Head of caudate nucleus (tissue), 42 donors: ENCODE measurements around the gene JTB.
A peak's percentile ranks its signal among the peaks of the same experiment; 100 is the strongest.
"Not testable (repeated sequence)": the region's sequence is repeated elsewhere in the genome, so short reads cannot be mapped to it uniquely, and the experiment has no call there.

Experiments used
- DNase-seq, 42 donors: peaks; one replicate each; pipeline versions ENCODE4 v3.0.0 to v3.0.0-alpha.2; 2020 to 2021; ENCODE audit warnings: mixed read lengths in 7 of 42
- intact Hi-C: fragments of 100-400 bp; cut with DNase I; formaldehyde crosslinking; loops from one replicate; pipeline ENCODE4 v1.15.0; 2022

The JTB gene

GRCh38 chr1:153977250-153978240 lies at the start of gene JTB:
Gene JTB (minus strand): TSS chr1:153977674. CDS start chr1:153977252, 422 bp downstream.
- intact Hi-C loops = no loop called here

GRCh38 chr1:154019940-154020339 lies 42.5 kb upstream of the JTB start:
- no peak for DNase-seq
- intact Hi-C loops = no loop called here

More at GRCh38 chr1:153977250-153978240, at the start of gene JTB:
- DNase-seq = peak; percentile 87 to 97 (median 93)

GRCh38 chr1:154019269-154019668 lies 41.8 kb upstream of the JTB start:
- no peak for DNase-seq
- intact Hi-C loops = no loop called here

- intact Hi-C loops = no loop called here
- no peak for DNase-seq
Measured at GRCh38 chr1:154014154-154014907, 36.9 kb upstream of the JTB start.

- intact Hi-C loops = not testable (repeated sequence)
Measured at GRCh38 chr1:154012543-154012942, 35.1 kb upstream of the JTB start.

GRCh38 chr1:154012129-154012528 lies 34.7 kb upstream of the JTB start:
- intact Hi-C loops = no loop called here
- no peak for DNase-seq

More at GRCh38 chr1:154012543-154012942, 35.1 kb upstream of the JTB start:
- peak in 1 of 42 donors; percentile 18 for DNase-seq

DNA sequence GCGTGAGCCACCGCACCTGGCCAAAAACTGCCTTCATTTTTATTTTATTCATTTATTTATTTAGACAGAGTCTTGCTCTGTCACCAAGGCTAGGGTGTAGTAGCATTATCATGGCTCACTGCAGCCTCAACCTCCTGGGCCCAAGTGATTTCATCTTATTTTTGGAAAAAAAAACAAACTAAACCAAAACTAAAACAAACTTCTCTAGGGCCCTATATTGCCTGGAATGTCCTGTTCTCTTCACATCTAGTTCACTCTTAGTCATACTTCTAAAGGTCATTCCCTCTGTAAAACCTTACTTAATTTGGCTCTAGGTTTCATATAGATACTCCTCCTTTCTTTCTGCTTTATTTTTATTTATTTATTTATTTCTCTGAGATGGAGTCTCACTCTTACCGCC lies 28.7 kb upstream of the JTB start:
- DNase-seq = no peak
- intact Hi-C loops = no loop called here

- intact Hi-C loops = no loop called here
- no peak for DNase-seq
Measured at GRCh38 chr1:154000420-154000819, 22.9 kb upstream of the JTB start.

GRCh38 chr1:153996882-153997281 lies 19.4 kb upstream of the JTB start:
- intact Hi-C loops, DNase-seq: not testable (repeated sequence)

DNA sequence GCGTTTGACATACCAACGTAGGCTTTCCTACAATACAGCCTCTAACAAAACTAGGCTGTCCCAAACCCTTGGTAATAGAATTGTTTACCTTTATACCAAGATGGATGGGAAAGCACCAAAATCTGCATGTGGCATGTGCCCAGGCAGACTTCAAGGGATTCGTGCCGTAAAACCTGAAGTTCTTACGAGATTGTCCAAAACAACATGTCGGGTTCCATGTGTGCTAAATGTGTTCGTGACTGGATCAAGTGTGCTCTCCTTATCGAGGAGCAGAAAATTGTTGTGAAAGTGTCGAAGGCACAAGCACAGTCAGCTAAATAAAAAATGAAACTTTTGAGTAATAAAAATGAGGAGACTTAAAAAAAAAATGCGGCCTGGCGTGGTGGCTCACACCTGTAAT lies 18.2 kb upstream of the JTB start:
- intact Hi-C loops = no loop called here
- DNase-seq = no peak

DNA sequence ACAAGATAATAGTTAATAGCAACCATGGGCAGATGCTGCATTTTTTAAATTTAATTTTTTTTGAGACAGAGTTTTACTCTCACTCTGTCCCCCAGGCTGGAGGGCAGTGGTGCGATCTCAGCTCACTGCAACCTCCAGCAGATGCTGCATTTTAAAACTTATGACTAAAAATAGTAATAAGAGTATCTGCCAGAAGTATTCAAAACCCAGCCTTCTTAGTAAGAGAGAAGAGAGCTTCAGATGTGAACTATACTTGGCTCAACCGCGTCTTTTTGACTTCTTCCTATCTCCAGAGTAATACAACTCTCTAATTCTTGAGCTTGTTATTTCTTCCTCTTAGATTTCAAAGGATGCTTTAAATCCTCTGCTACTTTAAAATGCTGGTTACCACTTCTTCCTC lies 17.7 kb upstream of the JTB start:
- no peak for DNase-seq
- intact Hi-C loops = no loop called here

- DNase-seq = peak in 7 of 42 donors; percentile 28 to 66 (median 47)
- intact Hi-C loops = no loop called here
Measured at GRCh38 chr1:153991806-153992205, 14.3 kb upstream of the JTB start.

DNA sequence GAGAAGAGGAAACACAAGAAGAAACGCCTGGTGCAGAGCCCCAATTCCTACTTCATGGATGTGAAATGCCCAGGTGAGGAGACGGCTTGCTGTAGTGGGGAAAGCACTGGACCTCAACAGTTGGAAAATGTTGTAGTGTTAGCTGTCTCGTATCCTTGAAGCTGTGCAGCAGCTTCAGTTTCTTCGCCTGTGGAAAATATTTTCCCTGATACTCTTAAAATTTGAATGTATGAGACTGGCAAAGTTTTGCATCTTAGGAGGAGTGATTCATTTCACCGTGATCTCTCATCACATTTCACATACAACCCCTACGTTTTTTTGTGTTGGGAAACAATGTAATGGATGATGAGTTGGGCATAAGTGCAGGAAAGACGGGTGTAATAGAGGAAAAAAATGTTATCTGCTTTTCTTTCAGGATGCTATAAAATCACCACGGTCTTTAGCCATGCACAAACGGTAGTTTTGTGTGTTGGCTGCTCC lies 13.7 kb upstream of the JTB start:
- no peak for DNase-seq
- intact Hi-C loops = no loop called here

DNA sequence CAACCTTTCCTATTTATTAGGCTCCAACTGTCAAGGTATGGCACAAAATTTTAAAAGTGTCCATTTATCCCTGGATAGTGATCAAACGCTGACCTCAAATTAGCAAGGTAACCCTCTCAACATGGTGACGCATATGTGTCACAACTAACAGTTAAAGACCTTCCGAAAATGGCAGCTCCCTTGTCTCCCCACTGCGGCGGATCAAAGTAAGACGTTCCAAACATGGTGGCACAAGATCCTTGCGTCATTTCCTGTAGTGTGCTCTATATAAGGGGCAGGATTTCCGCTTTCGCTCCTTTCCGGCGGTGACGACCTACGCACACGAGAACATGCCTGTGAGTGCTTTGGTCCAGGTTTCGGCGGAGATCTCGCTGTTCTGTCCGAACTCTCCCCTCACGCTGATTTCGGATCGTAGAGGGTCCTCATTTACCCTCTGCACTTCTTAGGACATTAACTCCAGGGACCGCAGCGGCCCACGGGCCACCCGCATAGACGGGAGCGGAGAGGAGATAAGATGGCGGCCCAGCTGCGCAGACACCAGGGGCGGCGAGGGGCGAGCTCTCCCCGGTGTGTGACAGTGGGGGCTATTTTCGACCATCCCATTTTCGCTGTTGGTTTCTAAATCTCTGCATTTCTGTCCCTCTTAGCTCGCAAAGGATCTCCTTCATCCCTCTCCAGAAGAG lies 13.1 kb upstream of the JTB start, which contains the start of gene RPS27:
Gene RPS27, plus strand, starts transcription at position 295 of the 683 bp plus-strand sequence. Its CDS starts 35 bp downstream, at position 330.
- intact Hi-C loops = no loop called here
- DNase-seq = peak; percentile 73 to 97 (median 90)

DNA sequence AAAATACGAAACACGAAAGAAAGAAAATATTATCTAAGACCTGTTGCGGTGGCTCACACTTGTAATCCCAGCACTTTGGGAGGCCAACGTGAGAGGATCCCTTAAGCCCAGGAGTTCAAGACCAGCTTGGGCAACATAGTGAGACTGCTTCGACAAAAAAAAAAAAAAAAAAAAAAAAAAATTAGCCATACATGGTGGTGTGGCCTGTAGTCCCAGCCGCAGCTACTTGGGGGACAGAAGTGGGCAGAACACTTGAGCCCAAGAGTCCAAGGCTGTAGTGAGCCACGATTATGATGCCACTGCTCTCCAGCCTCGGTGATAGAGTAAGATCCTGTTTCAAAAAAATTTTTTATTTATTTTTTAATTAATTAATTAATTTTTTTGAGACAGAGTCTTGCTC lies 10.1 kb upstream of the JTB start:
- DNase-seq = no peak
- intact Hi-C loops = loop anchor here (5.0 to 10.0 kb wide), 2 partner anchors 190 to 473 kb away; no protein-coding TSS in a partner anchor

DNA sequence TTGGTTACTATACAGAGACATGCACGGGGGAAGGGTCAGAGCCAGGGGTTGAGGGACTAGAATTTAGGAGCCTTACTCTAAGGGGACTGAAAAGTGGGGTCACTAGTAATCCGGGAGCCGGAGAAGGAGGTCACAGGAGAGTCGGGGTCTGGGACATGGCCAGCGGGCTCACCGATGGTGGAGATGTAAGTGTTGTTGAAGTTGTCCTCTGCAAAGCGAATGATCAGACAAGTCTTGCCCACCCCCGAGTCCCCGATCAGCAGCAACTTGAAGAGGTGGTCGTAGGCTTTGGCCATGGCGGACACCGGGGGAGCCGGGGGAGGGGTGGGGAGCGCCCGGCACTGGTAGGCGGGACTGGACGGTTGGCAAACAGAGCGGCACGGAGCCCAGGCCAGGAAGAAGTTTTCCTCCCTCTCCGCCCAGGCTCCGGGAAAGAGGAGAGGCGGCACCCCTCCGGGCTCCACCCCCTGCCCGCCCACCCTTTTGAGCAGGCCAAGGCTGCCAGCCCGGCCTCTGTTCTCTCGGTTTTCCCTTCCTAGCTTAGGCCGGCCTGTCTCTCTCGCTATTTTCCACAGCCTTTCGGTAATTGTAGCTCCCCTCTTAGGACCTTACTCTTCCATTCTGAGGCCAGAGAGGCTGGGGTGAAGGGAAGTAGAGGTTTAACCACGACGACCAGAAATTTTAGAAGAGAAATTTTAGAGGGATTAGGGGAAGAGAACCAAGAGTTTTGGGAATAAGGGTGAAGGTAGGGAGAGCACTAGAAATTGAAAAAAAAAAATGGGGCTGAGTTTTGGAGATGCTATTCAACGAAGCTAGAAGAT lies 8.7 kb upstream of the JTB start, which contains the start of gene RAB13:
Gene RAB13, minus strand, starts transcription at position 399 of the 821 bp plus-strand sequence. Its CDS starts 103 bp downstream, at position 296.
- intact Hi-C loops = loop anchor here (5.0 to 10.0 kb wide), 2 partner anchors 189 to 471 kb away; no protein-coding TSS in a partner anchor

GRCh38 chr1:153985341-153985912 lies 8.0 kb upstream of the JTB start:
- intact Hi-C loops = loop anchor here (5.0 to 10.0 kb wide), 2 partner anchors 188 to 471 kb away; no protein-coding TSS in a partner anchor
- peak in 5 of 42 donors; percentile 26 to 73 (median 40) for DNase-seq

More for the DNA sequence above, 8.7 kb upstream of the JTB start, which contains the start of gene RAB13:
- peak in 40 of 42 donors; percentile 45 to 87 (median 69) for DNase-seq
